Right hindlimb (tissue), 1 donor: ENCODE data around the gene PRKAG2.
"Not testable (repeated sequence)": the region's sequence is repeated elsewhere in the genome, so short reads cannot be mapped to it uniquely, and the experiment has no call there.

Experiments
- DNase-seq: peaks from one replicate; pipeline ENCODE4 v3.0.0-alpha.2; 2018

The PRKAG2 gene

DNA sequence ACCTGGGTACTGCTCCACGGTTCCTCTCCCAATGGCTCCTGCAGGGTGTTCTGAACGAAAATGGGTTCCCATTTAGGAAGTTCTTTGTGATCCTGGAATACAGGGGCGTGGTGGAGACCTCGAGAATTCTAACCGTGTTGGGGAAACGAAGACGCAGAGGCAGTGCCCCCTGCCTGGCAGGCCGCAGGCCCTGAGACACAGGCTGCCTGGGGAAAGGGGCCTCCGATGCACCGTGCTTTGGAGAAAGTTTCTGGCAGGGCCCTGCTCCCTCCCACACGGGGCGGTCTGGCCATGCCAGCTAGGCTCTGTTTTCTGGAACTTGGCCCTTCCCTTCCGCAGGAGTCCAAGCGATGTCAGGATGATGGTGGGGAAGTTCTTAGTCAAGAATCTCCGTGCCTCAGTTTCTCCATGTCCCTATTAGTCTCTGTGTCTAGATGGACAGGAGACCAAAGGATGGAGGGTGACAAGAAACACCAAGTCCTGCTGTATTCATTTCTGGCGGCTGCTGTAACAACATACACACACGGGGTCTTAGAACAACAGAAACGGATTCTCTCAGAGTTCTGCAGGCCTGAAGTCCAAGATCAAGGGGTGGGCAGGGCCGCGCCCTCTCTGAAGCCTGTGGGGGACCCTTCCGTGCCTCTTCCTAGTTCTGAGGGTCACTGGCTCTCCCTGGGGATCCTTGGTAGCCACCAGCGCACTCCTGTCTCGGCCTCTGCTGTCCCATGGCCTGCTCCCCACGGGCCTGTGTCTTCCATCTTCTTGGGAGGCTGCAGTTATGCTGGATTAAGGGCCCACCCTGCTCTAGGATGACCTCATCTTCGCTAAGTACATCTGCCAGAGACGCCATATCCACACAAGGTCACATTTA, 27.7 kb downstream of the PRKAG2 start:
- no peak for DNase-seq

DNA sequence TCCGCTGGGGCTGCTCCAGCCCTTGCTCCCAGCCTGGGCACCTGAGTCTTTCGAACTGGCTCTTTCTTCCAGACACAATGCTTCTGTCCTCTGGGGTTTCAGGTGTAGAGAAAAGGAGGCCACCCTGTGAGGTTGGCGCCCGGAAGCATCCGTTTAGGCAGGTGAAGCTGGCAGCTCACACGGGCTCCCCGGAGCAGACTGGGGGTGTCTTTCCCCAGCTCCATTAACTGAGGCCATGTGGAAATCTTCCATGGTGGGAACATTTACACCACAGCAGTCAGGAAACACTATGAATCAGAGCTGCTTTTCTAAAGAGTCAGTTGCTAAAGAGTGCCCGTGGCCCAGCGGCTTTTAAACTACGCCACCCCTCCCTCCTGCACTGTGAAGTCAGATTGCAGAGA, 29.2 kb downstream of the PRKAG2 start:
- DNase-seq: no peak

DNA sequence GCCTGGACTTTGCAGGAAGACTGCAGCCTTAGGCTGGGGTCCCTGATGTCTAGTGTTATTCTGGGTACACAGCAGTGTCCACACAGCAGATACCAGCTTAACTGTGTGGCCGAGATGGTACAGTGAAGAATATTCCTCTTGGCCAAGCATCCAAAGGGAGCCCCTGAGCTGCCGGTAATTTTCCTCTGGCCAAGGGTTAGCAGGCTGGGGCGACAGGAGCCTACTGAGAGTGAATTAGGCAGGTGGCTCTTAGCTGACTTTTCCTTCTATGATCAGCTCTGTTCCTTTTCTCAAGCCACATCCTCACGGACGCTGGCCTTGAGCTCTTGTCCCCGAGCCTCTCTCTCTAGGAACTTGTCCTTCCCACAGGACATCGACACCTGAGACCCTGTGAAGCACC, 29.8 kb downstream of the PRKAG2 start:
- no peak for DNase-seq

DNA sequence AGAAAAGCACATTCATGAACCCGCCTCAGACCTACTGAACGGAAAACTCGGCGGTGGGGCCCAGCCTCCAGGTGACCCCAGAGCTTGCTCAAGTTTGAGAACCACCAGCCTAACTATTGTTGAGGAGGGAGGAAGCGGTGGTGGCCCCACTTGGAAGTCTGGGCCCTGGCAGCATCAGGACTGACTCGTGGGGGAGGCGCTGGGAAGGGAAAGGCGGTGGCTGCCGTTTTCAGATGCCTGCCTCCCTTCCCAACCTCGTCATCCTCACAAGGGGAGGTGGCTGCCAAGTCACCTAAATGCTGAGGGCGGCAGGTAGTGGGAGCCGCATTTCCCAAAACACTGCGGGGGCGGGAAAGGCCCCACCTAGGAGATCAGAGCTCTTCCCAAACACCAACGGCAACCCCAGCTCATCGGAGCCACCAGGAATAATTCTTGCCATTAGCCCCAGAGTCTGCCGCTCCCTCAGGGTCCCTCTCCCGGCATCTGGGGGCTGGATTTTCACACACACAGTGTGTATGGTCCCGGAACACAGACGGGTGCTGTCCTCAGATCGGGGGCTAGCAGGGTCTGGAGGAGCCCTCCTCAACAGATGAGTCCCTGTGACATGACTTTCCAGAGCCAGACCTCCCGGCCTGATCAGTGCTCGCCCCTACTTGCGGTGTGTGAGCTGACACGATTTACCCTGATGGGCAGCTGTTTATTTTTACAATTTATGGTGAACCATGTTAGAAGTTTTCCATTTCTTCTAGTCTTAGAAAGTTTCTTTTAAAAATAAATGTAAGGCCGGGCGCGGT, 31.3 kb downstream of the PRKAG2 start:
- no peak for DNase-seq

DNA sequence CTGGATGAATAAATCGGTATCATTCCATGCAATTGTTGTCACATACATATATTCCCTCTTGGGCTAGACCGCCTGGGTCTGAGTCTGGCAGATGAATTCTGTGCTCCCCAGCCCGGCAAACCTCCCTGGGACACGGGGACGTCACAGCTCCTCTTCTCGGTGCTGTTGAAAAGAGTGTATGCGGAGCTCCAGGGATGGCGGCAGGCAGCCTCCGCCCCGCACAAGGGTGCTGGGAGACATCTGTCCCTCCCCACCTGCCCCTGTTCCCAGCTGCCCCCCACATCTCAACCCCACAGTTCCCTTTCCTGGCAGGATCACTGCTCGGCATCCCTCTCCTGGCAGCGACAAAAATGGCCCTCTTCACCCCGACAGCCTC, 32.1 kb downstream of the PRKAG2 start:
- no peak for DNase-seq

DNA sequence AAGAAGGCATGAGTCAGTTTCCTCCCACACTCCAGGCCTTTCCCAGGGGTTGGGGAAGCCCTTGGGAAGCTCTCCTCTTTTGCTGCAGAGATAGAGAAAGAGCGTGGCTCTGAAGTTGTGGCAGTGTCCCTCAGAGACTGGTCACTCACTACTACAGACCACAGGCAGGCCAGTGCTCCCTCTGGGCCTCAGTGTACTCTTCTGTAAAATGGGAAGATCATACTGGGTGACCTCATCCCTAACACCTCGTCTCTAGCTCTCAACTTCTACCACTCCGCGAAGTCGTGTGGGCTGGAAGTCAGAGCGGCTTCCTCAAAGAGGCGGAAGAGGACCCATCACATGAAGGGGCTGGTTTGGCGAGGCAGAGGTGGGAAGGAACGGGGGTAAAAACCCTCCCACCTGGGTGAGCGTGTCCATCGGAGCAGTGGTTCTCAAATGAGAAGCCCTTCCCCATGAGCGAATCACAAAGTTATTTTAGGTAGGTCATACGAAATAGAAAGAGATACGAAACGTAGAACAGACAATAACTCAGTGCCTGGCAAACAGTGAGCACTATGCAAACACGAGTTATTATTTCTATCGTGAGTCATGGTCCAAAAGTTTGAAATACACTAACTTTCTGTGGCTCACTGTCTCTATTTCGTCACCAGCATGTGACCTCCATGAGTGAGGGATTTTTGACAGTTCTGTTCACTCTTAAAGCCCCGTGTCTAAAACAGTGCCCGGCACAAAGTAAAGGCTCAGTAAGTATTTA, 32.7 kb downstream of the PRKAG2 start:
- DNase-seq: no peak

DNA sequence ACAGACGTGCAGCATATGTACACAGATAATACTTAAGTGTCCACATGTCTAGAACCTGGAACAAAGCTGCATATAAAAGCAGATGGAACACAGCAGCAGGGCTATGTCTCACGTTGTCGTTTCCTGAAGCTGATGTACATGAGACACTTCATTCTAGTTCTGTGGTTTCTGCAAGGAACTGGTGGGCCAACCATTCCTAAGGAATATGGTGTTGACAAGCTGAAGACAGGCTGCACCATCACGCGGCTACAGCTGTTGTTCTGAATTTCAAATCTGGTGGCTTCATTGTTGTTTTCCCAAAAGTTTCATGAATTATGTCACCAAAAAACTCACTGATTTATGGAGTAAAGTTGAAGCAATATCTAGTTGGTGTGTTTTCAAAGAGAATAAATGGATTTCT, 33.7 kb downstream of the PRKAG2 start:
- DNase-seq: no peak

DNA sequence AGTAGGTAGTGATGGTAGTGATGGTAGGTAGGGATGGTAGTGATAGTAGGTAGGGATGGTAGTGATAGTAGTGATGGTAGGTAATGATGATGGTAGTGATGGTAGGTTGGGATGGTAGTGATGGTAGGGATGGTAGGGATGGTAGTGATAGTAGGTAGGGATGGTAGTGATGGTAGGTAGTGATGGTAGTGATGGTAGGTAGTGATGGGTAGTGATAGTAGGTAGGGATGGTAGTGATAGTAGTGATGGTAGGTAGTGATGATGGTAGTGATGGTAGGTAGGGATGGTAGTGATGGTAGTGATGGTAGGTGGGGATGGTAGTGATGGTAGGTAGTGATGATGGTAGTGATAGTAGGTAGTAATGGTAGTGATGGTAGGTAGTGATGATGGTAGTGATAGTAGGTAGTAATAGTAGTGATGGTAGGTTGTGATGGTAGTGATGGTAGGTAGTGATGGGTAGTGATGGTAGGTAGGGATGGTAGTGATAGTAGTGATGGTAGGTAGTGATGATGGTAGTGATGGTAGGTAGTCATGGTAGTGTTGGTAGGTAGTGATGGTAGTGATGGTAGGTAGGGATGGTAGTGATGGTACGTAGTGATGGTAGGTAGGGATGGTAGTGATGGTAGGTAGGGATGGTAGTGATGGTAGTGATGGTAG, 35.4 kb downstream of the PRKAG2 start:
- DNase-seq: not testable (repeated sequence)

DNA sequence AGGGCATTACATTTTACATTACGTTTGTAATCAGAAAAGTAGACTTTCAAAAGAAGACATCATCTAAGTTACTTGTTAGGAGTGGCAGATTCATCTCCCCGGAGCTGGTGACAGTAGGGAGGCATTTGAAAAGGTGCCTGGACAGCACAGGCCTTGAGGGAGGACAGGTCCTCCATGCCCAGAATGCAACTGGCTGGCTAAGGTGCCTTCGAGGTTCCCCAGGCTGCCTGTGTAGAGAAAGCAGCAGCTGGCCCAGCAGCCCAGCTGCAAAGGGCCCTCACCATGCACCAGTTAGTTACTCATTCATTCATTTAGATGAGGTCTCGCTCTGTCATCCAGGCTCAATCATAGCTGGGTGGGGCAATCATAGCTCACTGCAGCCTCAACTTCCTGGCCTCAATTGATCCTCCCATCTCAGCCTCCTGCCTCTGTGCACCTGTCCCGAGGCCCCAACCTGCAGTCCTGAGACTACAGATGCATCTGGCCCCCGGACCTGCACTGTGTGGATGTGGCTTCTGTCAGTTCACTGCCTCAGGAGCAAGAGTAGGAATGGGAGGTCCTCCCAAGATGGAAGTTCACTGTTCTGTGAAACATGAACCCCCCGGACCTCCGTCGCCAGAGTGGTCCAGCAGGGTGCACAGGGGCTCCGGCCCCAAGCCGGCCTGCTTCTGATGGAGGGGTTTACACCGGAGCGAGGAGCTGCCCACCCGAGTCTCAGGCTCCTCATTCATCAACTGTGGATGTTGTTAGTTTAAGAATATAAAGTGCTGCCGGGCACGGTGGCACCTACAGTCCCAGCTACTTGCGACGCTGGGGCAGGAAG, 36.6 kb downstream of the PRKAG2 start:
- no peak for DNase-seq

DNA sequence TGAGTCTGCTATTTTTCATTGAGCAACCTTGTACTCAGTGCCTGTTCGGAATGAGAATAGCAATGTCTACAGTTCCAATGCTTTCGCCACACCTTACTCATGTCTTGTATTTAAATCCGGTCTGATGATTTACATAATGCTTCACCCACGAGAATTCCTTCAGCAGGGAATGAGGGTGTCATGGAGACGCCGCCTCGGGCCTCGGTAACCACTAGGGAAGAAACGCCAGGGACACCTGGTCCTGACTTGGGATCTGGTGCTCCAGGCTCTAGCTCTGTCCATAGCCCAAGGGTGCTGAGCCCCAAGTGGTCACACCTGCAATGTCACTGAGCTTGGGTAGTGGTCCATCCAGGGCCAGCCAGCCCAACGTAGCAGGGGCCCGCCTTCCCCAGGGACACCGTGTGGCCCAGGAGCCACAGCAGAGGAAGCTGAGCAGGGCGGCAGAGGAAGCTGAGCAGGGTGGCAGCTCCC, 37.4 kb downstream of the PRKAG2 start:
- DNase-seq: no peak

DNA sequence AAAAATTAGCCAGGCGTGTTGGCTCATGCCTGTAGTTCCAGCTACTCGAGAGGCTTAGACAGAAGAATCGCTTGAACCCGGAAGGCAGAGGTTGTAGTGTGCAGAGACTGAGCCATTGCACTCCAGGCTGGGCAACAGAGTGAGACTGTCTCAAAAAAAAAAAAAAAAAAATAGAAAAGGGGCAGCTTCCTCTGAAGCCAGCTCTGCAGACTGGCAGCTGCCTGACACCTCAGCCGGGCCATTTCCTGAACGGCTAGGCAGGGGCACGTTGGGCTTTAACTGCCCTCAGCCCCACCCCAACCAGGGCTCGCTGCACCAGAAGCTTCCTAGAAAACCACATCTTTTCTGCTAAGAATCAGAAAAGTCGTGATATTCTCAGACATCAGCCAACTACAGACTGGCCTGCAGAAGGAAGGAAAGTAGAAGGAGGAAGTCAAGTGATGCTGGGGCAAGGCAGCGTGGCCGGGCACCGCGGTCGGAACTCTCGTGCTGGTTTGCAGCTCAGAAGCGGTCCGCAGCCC, 38.0 kb downstream of the PRKAG2 start:
- no peak for DNase-seq

DNA sequence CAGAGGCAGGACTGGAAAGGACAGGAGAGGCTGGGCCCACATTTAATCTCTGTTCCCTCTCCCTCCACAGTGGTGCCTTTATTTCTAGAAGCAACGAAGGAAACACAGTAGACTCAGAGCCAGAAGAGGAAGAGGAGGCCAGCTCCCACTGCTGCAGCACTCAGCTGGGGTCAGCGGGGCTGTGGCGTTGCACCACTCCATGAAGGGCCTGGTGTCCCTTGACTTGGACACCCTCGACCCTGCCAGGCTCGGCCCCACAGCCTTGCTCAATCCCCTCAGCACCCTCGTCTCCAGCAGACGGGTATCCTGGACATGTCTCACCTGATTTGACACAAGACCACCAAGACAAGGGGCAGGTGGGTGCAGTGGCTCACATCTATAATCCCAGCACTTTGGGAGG, 38.8 kb downstream of the PRKAG2 start:
- no peak for DNase-seq

DNA sequence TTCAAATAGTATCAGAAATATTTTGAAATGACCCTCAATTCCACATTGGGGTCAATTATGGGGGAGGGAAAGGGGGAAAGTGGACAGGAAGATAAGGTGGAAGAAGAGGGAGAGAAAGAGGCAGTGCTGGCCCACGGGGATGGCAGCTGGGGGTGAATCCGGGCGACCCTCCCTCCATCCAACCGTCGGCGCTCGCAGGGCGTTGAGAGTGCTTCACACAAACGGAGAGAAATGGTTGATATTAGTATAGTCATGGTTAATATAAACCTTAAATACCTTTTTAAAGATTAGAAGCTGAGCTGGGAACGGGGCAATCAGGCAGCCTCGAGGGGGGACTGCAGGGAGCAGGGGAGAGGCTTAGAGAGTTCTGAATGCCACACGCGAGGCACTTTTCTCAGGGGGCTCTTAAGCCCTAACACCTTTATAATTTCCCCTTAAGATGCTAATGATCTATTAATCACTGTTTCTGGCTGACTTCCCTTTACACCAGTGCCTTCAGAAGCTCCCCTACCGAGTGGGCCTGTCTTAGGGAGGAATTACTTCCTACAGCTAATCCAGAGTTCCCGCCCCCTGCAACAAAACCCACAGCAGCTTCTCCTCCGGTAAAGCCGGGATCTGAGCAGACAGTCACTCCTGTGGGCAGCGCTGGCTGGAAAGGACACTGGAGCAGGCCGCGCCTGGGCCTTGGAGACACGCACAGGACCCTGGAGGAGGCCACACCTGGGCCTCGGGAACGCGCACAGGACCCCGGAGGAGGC, 39.5 kb downstream of the PRKAG2 start:
- no peak for DNase-seq

DNA sequence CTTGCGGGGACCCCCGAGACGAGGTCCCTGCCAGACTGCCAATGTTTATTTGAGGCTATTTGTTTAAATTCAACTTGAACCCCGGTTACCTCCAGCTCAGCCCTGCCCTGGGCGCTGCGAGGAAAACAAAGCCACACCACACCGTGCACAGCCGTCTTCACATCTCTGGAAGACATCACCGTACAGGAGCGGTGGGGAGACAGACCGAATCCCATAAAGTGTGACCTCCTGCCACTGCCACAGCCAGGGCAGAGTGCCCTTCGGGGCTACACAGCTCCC, 40.0 kb downstream of the PRKAG2 start:
- no peak for DNase-seq

DNA sequence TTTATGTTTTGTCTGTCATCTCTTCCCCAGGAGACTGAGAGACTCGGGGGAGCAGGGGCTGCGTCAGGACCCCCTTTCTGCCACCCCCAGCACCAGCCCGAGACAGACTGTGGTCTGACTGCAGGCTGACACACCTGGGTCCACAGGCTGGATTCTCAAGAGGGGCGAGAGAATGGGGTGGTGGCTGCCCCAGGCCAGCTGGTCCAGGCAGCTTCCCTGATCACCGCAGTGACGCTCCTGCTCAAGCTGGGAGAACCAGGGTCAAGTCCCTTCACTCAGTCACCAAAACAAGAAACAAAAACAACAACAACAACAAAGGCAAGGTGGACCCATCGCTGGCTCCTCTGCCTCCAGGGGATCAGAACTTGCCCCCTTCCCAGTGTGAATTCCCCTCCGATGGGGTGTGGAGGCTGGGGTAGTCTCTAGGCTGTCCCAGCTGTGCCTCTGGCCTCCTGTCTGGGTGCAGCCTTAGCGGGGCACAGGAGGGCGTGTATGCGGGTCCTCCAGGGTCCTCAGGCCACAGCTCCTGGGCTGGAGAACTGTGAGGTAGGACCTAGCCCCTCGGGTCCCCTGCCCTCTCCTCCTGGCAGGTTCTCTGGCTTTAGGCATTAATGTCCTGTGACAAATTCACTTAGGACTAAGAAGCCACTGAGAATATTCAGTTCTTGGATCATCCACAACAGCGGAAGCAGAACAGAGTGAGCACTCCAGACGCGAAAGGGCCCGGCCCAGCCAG, 40.6 kb downstream of the PRKAG2 start:
- DNase-seq: no peak

DNA sequence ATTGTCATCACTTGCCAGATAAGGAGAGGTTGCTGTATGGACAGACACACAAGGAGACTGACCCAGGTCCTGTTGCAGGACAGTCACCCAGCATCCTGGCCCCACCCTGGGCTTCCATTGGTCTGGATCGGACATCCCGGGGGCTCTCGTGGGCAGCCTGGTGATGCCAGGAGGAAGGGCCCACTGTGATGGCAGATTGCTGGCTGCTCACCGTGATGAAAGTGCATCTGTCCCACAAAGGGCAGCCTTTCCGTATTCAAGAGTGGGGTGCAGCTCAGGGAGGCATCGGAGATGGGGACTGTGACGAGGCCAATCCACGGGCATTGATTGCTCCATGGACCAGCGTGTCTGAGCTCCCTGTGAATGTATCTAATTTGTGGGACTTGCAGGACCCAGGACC, 41.3 kb downstream of the PRKAG2 start:
- DNase-seq: no peak

DNA sequence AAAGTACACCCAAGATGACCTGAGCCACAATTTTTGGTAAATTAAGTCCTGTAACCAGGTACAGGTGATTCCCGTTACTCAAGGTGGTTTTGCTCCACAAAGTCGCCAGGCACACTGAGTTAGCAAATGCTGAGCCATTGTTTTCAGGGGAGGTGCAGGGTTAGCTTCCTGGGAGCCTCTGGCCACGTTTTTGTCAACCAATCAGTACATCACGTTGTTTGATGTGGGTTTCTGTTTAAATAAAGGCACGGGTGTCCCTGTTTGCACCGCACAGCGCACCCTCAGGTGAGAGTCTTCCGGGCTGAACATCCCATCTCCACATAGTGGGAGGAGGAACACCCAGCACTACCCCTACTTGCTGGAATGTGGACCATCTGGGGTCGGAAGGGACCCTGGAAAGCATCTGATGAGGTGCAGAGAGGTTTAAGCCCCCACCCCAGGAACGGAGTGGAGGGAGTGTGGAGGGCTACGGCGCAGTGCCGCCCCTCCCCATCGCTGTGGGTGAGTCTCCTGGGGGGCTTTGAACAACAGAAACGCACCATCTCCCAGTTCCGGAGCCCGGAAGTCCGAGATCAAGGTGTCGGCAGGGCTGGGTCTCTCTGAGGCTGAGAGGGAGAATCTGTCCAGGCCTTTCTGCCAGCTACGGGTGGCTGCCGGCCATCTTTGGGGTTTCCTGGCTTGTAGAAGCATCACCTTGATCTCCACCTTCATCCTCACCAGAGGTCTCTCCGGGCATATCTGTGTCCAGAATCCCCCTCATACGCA, 42.5 kb downstream of the PRKAG2 start:
- DNase-seq: no peak

DNA sequence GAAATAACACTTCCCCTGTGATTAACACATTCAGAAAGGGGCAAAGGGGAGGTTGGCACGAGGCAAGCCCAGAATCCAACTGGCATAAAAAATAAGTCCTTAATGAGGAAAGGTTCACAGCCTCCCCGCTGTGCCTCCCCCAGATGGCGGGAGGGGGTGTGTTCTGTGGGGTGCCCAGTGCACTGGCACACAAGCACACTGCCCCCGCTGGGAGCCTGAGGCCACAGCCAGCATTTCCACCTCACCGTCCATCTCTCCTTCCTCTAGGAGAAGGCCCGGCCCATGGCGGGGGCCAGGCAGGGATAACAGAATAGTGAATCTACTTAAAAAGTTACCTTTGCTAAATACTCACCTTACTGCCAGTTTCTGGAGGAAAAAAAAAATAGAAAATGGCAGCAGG, 43.2 kb downstream of the PRKAG2 start:
- DNase-seq: no peak

DNA sequence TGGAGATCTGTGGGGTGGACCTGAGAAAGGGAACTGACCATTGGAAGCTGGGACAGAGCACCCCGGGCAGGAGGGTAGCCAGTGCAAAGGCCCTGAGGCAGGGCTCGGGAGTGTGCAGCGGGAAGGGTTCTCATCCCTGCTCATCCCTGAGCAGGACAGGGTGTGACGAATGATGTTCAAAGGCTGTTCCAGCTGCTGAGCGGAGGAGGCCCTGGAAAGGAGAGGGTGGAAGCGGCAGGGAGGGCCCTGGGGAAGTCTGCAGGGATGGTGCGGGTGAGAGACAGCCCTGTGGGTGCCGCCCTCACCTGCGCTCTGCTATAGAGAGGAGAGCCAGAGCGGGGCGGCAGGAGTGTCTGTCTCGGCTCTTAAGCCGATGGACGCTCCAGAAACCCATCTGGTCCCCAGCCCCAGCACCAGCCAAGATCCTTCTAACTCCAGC, 43.7 kb downstream of the PRKAG2 start:
- no peak for DNase-seq

DNA sequence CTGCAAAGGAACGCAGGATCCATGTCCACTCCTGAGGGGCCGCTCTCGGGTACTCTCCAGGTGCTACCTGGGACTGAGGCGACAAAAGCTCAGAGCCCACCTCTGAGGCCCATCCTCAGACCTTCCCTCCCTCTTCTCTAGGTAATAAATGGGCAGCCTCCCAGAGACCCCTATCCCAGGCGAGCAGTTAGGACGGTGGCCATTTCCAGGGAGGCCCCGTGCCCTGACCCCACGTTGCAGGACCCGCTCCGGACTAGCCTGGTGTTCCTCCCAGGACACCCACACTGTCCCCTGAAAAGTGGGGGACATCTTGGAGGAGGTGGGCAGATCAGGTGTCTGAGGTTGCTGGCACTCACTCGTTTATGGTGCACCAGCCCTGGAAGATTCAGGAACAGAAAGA, 44.3 kb downstream of the PRKAG2 start:
- DNase-seq: no peak
